Right kidney (tissue), 1 donor: ENCODE measurements around the gene IFFO2.

Source experiments
- DNase-seq: peaks from one replicate; pipeline ENCODE4 v3.0.0-alpha.2; 2016

The IFFO2 gene

DNA sequence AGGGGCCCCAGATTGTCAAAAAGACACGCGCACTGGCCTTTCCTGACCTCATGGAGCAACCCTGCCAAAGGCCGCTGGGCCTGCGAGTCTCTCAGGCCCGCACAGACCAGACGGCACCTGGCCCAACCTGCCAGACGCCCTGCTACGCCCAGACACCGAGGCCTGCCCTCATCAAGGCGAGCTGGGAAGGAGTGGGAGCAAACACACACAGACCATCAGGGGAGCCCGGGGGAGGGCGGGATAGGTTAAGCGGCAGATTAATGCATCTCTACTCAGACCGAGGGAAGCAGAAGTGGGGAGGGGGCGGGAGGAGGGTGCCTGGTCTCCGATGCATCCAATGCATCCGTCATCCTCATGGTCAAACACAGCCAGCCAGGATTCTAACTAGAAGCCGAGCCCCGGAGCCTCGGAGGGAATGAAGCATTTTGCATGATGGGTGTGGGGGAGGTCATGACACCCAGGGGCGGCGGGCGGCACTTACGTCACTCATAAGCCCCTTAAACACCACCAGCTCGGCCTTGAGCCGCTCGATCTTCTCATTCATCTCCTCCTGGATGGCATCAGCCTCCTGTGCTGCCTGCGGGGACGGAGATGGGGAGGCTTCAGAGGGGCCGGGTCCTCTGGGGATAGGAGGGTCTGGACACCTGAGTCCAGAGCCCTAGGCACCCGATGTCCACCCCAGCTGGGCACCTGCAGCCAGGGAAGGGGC lies 37.1 kb downstream of the IFFO2 start:
- DNase-seq = no peak

DNA sequence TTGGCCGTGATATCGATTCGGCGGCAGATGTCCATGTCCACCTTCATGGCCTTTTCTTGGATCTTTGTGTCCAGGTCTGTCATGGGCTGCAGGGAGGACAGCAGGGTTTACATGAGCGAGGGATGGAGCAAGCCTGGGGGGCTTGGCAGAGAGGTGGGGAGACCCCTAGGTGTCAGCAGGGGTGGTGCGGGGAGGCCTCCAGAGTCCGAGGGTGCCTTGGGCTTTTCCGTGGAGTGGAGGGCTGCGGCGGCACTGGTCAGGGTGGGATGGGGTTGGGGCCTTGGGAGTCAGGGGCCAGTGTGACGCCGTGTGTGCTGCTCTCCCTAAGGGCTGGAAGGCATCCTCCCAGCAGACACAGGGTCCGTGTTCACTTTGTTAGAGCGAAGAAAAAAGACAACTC lies 38.1 kb downstream of the IFFO2 start:
- no peak for DNase-seq

DNA sequence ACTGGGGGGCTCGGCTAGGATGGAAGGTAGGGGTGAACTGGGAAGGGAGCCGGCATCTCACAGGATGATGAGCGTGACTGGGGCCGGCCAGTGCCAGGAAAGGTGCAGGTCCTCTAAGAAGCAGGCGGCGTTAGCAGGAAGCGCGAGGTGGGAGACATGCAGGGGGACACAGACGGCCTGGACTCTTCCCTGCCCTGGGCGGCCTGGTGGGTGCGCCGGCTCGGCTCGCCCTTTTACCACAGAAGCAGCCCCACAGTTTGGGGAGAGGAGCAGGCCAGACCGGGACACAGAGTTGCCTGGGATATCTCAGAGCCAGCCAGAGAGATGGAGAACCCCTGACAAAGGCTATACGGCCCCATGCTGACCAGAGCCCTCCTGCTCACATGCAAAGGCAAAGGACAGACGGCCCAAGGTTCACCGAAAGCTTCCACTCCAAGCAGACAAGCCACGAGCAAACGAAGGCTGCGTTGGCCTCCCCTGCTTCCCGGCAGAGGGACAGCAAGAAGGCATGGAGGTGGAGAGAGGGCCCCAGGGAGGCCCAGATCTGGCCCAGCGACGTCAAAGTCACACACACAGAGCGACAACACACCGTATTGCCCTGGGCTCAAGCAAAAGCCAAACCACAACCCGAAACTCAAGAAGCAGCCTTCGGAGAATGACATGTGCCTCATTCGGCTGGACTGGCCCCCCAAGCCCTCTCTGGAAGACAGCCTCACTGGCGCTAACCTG lies 39.2 kb downstream of the IFFO2 start:
- DNase-seq = no peak

DNA sequence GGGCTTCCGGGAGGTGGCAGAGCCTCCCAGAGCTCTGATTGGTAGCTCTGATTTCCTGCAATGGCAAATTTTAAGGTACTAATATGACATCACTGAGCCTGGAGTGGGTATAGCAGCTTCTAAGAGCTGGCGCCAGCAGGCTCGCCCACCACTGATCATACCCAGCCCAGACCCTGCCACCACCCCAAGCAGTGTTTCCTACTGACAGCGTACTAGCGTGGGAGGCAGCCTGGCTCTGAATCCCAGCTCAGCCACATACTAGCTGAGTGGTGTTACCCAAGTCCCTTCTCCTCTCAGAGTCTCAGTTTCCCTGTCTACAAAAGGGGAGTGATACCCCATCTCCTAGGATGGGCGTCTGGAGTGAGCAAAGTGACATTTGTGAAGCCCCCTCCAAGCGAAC lies 41.1 kb downstream of the IFFO2 start:
- DNase-seq = no peak

DNA sequence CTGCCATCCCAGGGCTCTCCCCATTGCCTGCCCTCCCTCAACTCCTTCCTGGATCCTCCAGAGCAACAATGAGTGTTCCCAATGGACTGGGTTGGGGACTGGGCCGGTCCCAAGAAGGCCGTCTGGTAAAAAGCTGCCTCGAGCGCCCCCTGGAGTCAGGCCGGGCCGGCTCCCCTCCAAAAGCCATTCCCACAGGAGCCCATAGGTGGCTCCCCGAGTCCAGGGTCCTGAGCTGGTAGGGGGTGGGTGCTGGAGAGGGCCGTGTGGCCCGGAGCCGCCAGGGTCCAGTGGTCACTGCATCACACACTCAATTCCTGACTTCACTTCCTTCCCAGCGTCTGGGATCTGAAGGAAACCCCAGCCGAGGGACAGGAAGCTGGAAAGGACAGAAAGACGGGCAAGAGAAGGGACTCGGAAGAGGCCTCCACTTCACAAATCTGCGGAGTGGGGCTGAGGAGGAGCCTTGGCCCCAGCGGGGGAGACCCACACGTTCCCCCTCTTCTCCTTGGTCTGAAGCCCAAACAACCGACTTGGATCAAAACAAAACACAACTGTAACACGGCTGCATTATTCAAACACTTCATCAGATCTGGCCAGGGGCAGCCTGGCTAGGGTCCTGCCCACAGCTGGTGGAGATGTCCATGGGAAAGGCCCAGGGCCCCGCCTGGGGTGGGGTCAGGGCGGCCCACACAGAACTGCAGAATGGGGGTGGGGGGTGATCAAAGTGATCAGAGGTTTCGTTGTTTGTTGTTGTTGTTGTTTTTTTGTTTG lies 43.2 kb downstream of the IFFO2 start:
- peak; percentile 80 for DNase-seq

DNA sequence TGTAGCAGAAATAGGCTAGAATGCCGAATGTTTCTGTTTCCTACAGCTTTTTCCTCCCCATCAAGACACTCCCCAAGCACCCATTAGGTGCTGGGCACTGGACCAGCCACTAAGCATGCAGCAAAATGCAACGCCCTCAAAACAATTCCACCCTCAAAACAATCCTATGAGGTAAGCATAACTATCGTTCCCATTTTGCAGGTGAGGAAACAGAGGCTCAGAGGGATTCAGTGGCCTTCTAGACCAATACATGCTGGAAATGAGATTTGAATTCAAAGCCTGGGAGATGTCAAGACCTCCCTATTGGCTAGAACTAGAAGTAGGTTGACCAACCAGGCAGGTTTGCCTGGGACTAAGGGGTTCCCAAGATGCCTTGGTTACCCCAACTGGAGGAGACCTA lies 43.9 kb downstream of the IFFO2 start:
- DNase-seq = no peak

DNA sequence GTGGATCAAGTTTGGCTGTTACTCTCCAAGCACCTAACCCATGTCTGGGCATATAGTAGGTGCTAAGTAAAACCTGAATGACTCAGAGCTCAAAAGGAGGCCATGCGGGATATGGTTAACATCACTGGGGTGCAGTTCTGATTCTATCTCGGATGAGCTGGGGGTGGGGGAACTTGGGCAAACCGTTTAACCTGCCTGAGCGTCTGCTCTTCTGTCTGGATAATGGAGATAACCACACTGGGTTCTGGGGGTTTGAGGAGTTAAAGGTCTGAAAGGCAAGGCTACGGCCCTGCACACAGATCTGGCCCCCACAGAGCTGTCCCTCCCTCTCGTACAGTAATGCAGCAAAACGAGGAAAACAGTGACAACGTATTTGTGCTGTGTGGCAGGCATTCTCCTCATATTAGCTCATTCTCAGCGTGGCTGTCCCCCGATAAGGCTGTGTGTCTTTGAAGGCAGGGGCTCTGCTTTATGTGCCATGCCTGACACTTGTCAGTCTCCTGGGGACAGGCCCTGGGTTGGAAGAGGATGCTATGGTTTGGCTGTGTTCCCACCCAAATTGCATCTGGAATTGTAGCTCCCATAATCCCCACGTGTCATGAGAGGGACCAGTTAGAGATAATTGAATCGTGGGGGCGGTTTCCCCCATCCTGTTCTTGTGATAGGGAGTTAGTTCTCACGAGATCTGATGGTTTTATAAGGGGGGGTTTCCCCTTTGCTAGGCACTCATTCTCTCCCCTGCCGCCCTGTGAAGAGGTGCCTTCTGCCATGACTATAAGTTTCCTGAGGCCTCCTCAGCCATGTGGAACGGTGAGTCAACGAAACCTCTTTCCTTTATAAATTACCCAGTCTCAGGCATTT lies 47.3 kb downstream of the IFFO2 start:
- DNase-seq = no peak

DNA sequence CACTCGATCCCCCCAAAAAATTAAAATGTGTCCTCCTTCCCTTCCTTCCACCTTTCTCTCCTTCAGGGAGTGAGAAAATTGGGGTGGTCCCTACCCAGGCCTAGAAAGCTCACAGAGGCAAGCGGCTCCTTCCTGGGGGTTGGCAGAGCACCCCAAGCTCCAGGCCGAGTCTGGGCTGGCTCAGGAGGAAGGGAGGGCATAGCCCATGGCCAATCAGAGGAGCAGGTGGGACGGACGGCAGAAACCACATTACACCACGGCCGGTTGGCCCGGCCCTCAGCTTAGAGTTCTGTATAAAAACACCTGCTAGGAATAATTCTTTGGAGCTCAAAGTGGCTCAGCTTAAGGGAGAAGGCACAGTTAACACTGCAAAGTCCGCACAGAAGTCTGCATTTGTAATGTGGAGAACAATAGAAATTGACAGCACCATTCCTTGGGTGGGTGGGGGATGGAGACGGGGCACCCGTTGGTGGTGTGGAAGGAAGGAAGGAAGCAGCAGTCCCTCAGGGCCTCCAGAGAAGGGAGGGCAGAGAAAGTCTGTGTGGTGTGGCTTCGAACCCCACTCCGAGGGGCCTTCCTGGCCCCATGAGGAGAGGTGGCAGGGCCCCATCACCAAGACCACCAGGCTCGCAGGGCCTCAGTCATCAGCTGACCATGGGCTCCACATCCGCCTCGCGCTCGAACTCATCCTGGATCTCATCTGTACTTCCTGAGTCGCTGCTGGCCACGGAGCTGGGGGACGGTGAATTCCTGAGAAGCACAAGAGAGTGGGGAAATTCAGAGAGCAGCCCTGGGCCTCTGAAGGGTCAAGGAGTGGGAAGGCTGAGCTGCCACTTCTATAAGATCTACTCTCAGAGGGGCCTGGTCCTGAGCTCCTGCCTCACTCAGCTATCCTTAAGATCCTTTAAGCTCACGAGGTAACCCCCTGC lies 48.3 kb downstream of the IFFO2 start:
- DNase-seq = no peak

DNA sequence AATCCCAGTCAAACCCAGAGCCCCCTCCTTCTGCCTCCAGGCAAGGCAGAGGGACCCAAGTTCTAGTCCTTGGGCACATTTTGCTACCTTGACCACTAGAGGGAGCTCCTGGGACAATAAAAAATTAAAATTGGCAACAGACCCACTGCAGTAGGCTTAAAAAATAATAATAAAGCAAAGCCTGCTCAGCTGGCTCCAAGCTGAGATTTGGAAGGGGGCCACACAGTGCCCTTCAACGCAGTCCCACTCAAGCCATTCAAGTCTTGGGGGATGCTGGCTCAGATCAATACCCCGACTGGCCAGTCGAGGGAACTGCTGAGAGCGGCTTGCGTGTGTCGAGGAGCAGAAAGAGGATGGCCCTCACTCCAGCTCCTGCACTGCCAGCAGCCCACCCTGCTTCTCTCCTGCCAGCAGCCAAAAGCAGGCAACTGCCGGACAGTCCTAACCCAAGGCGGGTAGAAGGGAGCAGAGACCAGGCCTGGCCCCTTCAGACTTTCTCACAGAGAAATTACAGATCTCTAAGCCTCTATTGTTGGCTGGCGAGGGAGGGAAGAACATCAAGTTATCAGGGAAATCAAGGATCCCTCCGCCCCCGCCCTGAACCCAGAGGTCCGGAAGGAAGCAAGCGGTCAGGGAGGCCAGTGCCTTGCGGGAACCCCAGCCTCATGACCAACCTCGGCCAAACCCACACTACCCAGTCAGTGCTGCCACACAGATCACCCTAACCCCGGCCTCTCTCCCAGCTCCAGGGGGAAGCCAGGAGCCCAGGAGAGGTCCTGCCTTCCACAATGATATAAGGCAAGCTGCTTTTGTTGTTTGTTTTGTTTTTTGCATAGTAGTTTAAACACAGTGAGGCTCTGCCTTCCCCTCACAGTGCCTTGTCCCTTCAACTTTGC lies 49.2 kb downstream of the IFFO2 start:
- peak; percentile 69 for DNase-seq

DNA sequence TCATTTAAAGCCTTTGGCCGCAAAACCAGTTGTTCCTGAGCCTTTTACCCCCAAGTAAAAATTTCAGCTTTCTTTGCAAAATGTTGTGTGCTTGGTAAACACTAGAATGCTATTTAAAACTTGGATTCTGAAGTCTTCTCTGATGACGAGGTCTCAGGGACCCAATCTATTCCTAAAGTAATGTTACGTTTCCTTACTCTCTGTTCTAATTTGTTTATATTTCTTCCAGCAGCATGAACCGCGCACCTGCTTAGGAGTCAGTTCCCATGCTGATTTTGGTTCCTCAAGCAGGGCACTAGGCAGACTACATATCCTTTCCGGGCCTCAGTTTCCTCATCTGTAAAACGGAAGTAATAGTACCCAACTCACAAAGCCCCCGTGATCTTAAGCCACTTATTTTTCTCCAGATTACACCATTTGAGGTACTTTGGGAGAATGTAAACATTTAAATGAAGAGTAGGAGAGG lies 53.2 kb downstream of the IFFO2 start:
- no peak for DNase-seq

DNA sequence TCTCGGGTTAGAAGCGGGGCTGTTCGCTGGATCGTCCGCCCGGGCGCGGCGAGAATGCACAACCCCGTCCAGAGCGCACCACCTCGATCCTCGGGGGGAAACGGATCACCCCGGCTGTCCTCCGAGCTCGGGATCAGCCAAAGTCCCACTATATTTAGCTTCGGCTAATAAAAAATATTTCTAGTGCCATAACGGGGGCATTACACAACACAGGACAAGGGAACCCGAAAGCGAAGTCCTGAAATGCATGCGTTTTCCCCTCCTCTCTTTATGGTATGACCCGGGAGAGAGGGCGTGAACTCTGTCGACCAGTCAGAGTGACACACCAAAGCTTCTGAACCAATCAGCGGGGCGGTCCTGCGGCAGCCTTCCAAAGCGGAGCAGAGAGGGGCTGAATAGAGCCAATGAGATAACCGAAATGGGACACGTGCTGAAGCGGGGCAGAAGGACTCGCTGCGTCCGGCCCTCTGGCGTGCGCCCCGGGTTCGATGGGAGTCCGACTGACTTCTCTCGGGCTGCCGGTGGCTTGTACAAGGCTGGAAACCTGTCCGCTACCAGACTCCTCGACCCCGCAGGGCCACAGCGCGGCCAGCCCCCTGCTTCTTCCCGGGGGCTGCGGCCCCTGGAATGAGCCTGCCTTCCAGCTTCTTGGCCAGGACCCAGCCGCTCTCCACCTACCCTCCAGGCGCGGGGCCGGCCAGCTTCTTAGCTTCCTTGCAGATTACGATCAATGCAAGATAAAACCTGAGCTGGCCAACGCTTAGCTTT lies 53.8 kb downstream of the IFFO2 start, which contains the start of gene ALDH4A1:
Gene ALDH4A1, minus strand, starts transcription at position 33 of the 768 bp plus-strand sequence. Its CDS starts 32 bp downstream, at position 1.
- DNase-seq = peak; percentile 98

DNA sequence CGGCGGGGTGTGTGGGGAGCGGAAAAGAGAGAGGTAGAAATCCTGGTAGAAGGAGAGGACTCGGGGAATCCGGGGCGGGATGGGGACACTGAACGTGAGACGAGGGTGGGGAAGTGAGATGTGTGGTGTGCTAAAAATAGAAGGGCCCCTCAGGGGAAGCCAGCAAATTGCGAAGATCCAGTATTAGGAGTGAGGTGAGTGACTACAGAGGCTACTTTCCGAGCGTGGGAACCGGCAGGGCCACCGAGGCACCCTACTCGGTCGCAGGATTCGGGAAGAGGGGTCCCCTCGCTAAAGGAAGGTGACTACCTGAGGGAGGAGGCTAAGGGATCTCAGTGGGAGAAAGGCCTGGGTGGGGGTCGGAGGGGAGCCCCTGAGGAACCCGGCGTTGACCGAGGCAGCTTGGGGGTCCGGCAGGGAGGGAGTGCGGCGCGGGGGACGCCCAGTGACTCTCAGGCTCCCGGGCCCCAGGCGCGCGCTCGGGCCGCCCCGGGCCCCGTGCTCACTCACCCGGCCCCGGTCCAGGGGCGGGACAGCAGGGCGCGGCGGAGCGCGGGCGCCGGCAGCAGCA lies 54.4 kb downstream of the IFFO2 start:
- DNase-seq = no peak

DNA sequence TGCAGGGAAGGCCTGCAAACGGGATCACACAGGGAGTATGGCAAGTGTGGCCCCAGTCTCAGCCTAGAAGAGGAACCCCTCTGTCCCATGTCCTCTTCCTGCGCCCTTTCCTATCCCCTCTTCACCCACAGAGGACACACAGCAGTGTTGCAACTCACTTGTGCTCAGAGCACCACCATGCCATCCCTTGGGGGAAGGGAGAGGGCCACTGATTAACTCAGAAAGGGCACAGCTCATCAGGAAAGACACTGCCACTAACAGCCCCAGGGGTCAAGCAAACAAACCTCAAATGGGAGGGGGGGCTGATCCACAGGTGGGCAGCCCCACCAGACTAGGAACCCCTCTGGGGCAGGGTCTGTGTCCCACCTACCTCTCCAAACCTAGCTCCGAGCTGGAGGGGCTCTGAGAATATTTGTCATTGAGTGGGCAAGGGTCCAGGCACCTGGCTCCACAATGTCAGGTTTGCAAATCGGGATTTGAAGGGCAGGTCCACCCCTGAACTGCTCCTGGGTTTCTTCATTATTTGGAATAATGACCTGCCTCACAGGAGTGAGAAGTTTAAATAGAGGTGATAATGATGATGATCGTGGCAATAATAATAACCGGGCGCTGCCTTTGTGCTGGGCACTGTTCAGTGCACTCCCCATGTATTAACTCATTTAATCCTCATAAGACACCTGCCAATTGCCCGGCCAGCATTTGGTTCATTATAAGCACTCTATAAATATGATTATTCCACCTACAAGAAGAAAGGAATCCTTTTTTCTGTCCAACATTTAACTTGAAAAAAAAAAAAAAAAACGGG lies 55.1 kb downstream of the IFFO2 start:
- no peak for DNase-seq

DNA sequence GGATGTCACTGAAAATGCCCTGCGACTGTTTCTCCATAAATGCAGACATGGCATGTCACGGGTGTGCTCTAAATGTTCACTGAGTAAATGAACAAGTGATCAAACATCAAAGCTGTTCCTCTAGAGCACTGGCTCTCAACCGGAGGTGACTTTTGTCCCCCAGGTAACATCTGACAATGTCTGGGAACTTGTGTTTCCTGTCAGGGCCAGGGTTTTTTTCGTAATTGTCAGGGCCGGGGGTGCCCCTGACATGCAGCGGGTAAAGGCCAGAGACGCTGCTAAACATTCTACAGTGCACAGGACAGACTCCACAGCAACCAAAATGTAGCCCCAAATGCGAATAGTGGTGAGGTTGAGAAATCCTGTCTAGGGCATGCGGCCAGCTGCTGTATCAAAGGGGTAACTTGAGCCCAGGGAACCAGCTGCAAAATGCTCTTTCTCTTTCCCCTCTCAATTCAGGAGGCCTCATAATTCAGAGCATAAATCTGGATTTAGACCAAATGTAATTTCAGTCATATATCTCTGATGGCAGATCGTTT lies 56.1 kb downstream of the IFFO2 start:
- no peak for DNase-seq

DNA sequence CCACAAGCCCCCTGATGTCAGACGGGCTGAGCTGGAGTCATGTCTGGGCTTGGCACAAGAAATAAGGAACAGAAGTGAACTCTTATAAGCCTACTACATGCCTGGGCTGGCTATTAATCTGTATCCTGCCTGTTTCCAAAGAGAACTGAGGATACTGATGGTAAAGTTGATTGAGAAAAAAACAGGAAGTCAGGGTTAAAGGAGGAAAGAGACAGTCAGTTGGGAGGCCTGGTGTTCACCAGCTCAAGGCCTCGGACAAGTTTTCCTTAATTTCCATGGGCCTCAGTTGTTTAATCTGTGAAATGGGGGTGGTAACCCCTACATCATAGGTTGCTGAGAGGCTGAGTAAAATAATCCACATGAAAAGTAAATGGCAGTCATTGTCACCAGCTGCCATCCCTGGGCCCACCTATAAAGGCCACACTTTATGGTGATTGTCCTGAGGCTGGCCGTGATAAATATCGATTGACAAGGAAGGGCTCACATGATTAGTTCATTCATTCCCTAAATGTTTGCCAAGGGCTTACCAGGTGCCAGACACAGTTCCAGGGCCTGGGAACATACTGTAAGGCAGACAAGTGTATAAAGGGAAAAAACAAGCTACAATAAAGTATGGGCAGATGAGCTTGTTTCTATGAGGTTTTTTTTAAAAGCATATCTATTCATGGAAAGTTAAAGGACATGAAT lies 57.0 kb downstream of the IFFO2 start:
- no peak for DNase-seq

DNA sequence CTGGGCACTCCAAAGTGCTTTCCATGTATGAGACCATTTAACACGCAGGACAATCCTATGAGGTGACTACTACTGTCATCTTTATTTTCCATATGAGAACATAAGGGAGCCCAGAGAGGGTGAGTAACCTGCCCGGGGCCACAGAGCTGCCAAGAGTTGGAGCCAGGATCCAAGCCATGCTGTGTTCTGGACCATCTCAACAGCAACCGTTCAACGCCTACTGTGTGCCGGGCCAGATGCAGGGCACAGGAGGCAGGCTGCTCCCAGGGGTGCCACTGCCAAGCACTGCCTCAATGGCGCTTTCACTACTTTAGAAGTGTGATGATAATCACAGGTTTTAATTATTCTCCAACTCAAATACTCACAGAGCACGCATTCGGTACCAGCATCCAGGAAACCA lies 57.9 kb downstream of the IFFO2 start:
- DNase-seq = no peak

DNA sequence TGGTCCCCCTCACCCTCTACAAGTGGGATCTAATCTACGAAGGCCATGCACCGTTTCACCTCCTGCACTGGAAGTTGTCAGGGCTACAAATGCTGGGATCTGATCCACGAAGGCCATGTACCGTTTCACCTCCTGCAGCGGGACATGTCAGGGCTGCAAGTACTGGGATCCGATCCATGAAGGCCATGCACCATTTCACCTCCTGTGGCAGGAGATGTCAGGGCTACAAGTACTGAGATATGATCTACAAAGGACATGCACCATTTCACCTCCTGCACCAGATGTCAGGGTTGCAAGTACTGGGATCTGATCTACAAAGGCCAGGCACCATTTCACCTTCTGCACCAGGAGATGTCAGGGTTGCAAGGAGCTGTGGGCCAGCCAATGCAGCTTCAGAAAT lies 61.2 kb downstream of the IFFO2 start:
- no peak for DNase-seq
